MM.1S (cell line): ENCODE results near the gene VSIR.

Experiments
- CTCF ChIP-seq: fragments of 300-600 bp; sonication (generic); IDR thresholded peaks from 2 replicates; pipeline ENCODE4 v1.5.1; 2016; ENCODE audit warnings: antibody characterized with exemption, low read length, mixed read lengths
- EZH2 ChIP-seq: fragments of 300-600 bp; sonication (generic); optimal IDR thresholded peaks from 2 replicates; pipeline ENCODE3; 2017; ENCODE audit warnings: low read depth, mild to moderate bottlenecking, antibody characterized with exemption, low read length, mixed read lengths

- TF ChIP-seq EZH2 (no peak), CTCF (no peak)
These were observed 12.2 kb downstream of the VSIR start for GRCh38 chr10:71761105-71761511.
